ENCODE results near the gene SLC25A44. TPM values are rescaled to one million over a fixed set of nuclear protein-coding genes. Genes with fewer than 3 reads are reported as not detected.
"Not testable (repeated sequence)": the region's sequence is repeated elsewhere in the genome, so short reads cannot be mapped to it uniquely, and the experiment has no call there.

SLC25A44 gene
- total RNA-seq, 1 donor from 2014 or later, result 16.3 TPM

GRCh38 chr1:156160000-156160742, 33.7 kb upstream of the SLC25A44 start:
- ATAC-seq (peak; percentile 4), DNase-seq (ENCODE audit: low spot score) (no peak)
- intact Hi-C loops (cut with DNase I), result no loop called here

GRCh38 chr1:156160743-156161171, 33.1 kb upstream of the SLC25A44 start:
- peak; percentile 89 for DNase-seq (ENCODE audit: low spot score)
- intact Hi-C loops (cut with DNase I), result no loop called here
- peak; percentile 90 for ATAC-seq

GRCh38 chr1:156162430-156163037, 31.4 kb upstream of the SLC25A44 start:
- DNase-seq (ENCODE audit: low spot score), result no peak
- ATAC-seq, result peak; percentile 3
- intact Hi-C loops (cut with DNase I), result no loop called here

GRCh38 chr1:156163712-156164111, 30.2 kb upstream of the SLC25A44 start:
- intact Hi-C loops (cut with DNase I), result no loop called here
- ATAC-seq, result no peak
- DNase-seq (ENCODE audit: low spot score), result no peak

GRCh38 chr1:156164125-156164831, 29.6 kb upstream of the SLC25A44 start:
- ATAC-seq (no peak), DNase-seq (ENCODE audit: low spot score) (no peak)
- intact Hi-C loops (cut with DNase I), result no loop called here

- no peak for ATAC-seq
- no peak for DNase-seq (ENCODE audit: low spot score)
- intact Hi-C loops (cut with DNase I), result no loop called here
These were observed 28.8 kb upstream of the SLC25A44 start for GRCh38 chr1:156165083-156165482.

GRCh38 chr1:156167536-156167935, 26.4 kb upstream of the SLC25A44 start:
- no peak for ATAC-seq
- DNase-seq (ENCODE audit: low spot score), result no peak

GRCh38 chr1:156172696-156173470, 21.0 kb upstream of the SLC25A44 start:
- ATAC-seq (no peak), DNase-seq (ENCODE audit: low spot score) (no peak)

More at GRCh38 chr1:156167536-156167935, 26.4 kb upstream of the SLC25A44 start:
- intact Hi-C loops (cut with DNase I), result no loop called here

GRCh38 chr1:156176610-156177210, 17.2 kb upstream of the SLC25A44 start:
- intact Hi-C loops (cut with DNase I), result no loop called here
- ATAC-seq (no peak), DNase-seq (ENCODE audit: low spot score) (no peak)

More at GRCh38 chr1:156172696-156173470, 21.0 kb upstream of the SLC25A44 start:
- intact Hi-C loops (cut with DNase I), result no loop called here

- intact Hi-C loops (cut with DNase I), result no loop called here
- no peak for ATAC-seq
- no peak for DNase-seq (ENCODE audit: low spot score)
These were observed 15.8 kb upstream of the SLC25A44 start for GRCh38 chr1:156177919-156178654.

GRCh38 chr1:156180471-156180870, 13.4 kb upstream of the SLC25A44 start:
- no peak for ATAC-seq
- DNase-seq (ENCODE audit: low spot score), result no peak
- intact Hi-C loops (cut with DNase I), result no loop called here

GRCh38 chr1:156181391-156181924, 12.4 kb upstream of the SLC25A44 start:
- ATAC-seq; intact Hi-C loops (cut with DNase I); DNase-seq (ENCODE audit: low spot score): not testable (repeated sequence)

- ATAC-seq; intact Hi-C loops (cut with DNase I); DNase-seq (ENCODE audit: low spot score): not testable (repeated sequence)
These were observed 11.7 kb upstream of the SLC25A44 start for GRCh38 chr1:156182010-156182779.

- ATAC-seq; intact Hi-C loops (cut with DNase I); DNase-seq (ENCODE audit: low spot score): not testable (repeated sequence)
These were observed 7.3 kb upstream of the SLC25A44 start for GRCh38 chr1:156186347-156187177.

GRCh38 chr1:156190265-156190664, 3.6 kb upstream of the SLC25A44 start:
- DNase-seq (ENCODE audit: low spot score); intact Hi-C loops (cut with DNase I); ATAC-seq: not testable (repeated sequence)

- intact Hi-C loops (cut with DNase I), result no loop called here
- ATAC-seq (no peak), DNase-seq (ENCODE audit: low spot score) (no peak)
These were observed 2.5 kb upstream of the SLC25A44 start for GRCh38 chr1:156191292-156191964.
